ENCODE measurements around the gene GCK. TPM values are rescaled to one million over a fixed set of nuclear protein-coding genes. Genes with fewer than 3 reads are reported as not detected.

Gene GCK
- total and polyA plus RNA-seq, 4 donors: 0.09 to 12.7 (median 0.44) TPM

DNA sequence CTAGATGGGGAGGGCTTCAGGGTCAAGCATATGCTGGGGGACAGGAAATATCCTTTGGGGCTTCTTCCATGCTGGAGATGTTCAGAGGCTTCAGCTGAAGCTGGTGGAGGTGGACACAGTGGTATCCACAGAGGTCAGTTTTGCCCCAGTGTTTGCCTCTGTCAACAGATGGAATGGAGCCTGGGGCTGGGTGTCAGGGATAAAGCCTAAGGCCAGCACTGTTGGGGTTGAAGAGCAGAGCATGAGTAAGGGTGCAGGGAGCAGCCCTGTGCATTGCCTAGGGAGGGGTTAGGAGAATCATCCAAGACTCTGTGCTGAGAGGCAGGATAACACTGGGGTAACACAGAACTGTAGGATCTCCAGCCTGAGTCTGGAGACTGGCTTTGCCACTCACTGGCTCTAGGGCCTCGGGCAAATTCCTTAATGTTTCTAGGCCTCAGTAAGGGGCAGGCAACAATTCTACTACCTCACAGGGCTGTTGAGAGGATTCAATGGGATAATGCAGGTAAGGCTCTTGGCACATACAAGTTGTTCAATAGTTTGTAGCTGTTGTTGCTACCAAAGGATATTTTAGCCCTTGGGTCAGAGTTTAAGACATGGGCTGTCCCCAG is 26.3 kb downstream of the GCK start:
- H3K9me3 ChIP-seq (ENCODE audit: control insufficient read depth in 4 of 4, low read length in 3 of 4): no peaks in the 10 kb centered on the region
- no peak for TF ChIP-seq JUND (IDR thresholded peaks at IDR 0.05)
- TF ChIP-seq, protein P1, sequence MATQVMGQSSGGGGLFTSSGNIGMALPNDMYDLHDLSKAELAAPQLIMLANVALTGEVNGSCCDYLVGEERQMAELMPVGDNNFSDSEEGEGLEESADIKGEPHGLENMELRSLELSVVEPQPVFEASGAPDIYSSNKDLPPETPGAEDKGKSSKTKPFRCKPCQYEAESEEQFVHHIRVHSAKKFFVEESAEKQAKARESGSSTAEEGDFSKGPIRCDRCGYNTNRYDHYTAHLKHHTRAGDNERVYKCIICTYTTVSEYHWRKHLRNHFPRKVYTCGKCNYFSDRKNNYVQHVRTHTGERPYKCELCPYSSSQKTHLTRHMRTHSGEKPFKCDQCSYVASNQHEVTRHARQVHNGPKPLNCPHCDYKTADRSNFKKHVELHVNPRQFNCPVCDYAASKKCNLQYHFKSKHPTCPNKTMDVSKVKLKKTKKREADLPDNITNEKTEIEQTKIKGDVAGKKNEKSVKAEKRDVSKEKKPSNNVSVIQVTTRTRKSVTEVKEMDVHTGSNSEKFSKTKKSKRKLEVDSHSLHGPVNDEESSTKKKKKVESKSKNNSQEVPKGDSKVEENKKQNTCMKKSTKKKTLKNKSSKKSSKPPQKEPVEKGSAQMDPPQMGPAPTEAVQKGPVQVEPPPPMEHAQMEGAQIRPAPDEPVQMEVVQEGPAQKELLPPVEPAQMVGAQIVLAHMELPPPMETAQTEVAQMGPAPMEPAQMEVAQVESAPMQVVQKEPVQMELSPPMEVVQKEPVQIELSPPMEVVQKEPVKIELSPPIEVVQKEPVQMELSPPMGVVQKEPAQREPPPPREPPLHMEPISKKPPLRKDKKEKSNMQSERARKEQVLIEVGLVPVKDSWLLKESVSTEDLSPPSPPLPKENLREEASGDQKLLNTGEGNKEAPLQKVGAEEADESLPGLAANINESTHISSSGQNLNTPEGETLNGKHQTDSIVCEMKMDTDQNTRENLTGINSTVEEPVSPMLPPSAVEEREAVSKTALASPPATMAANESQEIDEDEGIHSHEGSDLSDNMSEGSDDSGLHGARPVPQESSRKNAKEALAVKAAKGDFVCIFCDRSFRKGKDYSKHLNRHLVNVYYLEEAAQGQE (IDR thresholded peaks at IDR 0.05): no peak
- TF ChIP-seq TAF1 (conservative IDR thresholded peaks at IDR 0.05): no peak
- TF ChIP-seq FOXA1 (IDR thresholded peaks at IDR 0.05): peak; percentile 60
- no peak for TF ChIP-seq NR2F2 (IDR thresholded peaks at IDR 0.05)
- TF ChIP-seq GABPA (IDR thresholded peaks at IDR 0.05 in 1 of 2, conservative IDR thresholded peaks at IDR 0.05 in 1 of 2): no peak
- TF ChIP-seq, protein P2, sequence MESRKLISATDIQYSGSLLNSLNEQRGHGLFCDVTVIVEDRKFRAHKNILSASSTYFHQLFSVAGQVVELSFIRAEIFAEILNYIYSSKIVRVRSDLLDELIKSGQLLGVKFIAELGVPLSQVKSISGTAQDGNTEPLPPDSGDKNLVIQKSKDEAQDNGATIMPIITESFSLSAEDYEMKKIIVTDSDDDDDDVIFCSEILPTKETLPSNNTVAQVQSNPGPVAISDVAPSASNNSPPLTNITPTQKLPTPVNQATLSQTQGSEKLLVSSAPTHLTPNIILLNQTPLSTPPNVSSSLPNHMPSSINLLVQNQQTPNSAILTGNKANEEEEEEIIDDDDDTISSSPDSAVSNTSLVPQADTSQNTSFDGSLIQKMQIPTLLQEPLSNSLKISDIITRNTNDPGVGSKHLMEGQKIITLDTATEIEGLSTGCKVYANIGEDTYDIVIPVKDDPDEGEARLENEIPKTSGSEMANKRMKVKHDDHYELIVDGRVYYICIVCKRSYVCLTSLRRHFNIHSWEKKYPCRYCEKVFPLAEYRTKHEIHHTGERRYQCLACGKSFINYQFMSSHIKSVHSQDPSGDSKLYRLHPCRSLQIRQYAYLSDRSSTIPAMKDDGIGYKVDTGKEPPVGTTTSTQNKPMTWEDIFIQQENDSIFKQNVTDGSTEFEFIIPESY (IDR thresholded peaks at IDR 0.05): no peak
- TF ChIP-seq, protein P3, sequence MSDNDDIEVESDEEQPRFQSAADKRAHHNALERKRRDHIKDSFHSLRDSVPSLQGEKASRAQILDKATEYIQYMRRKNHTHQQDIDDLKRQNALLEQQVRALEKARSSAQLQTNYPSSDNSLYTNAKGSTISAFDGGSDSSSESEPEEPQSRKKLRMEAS (IDR thresholded peaks at IDR 0.05): no peak
- TF ChIP-seq SP1 (IDR thresholded peaks at IDR 0.05): no peak
- TF ChIP-seq HNF4G (IDR thresholded peaks at IDR 0.05): no peak
- peak; percentile 37 for TF ChIP-seq FOXA2 (IDR thresholded peaks at IDR 0.05)
- TF ChIP-seq RAD21 (IDR thresholded peaks at IDR 0.05): no peak
- TF ChIP-seq HNF4A (conservative IDR thresholded peaks at IDR 0.05): peak in 1 of 2 donors; percentile 63
- TF ChIP-seq YY1 (IDR thresholded peaks at IDR 0.05): no peak
- TF ChIP-seq, protein P4, sequence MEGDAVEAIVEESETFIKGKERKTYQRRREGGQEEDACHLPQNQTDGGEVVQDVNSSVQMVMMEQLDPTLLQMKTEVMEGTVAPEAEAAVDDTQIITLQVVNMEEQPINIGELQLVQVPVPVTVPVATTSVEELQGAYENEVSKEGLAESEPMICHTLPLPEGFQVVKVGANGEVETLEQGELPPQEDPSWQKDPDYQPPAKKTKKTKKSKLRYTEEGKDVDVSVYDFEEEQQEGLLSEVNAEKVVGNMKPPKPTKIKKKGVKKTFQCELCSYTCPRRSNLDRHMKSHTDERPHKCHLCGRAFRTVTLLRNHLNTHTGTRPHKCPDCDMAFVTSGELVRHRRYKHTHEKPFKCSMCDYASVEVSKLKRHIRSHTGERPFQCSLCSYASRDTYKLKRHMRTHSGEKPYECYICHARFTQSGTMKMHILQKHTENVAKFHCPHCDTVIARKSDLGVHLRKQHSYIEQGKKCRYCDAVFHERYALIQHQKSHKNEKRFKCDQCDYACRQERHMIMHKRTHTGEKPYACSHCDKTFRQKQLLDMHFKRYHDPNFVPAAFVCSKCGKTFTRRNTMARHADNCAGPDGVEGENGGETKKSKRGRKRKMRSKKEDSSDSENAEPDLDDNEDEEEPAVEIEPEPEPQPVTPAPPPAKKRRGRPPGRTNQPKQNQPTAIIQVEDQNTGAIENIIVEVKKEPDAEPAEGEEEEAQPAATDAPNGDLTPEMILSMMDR (IDR thresholded peaks at IDR 0.05; ENCODE audit: low read depth, low read length, missing input control): no peak
- no peak overlapping the region for H3K4me3 ChIP-seq (ENCODE audit: low read depth in 1 of 3, low read length in 3 of 3)
- H3K27ac ChIP-seq (ENCODE audit: low read depth in 1 of 2, low read length in 2 of 2): peak overlapping the region in 1 of 2 donors; percentile 35
- peaks cover 25 to 60% (median 54%) of the 10 kb centered on the region in 4 donors for H3K4me1 ChIP-seq (ENCODE audit: control insufficient read depth in 4 of 4, insufficient read depth in 4 of 4, low read length in 3 of 4)
- 89% methylated on average over 1 of the region's 1 CpG for WGBS
- no peaks in the 10 kb centered on the region for H3K27me3 ChIP-seq (ENCODE audit: control insufficient read depth in 4 of 4, insufficient read depth in 4 of 4, low read length in 3 of 4)
- DNase-seq (ENCODE audit: low spot score): no peak
- no peaks in the 10 kb centered on the region for H3K36me3 ChIP-seq (ENCODE audit: control insufficient read depth in 4 of 4, insufficient read depth in 3 of 4, low read depth in 1 of 4, low read length in 3 of 4)
- no peak overlapping the region for H3K9ac ChIP-seq (ENCODE audit: low read depth in 1 of 2, low read length in 2 of 2)

DNA sequence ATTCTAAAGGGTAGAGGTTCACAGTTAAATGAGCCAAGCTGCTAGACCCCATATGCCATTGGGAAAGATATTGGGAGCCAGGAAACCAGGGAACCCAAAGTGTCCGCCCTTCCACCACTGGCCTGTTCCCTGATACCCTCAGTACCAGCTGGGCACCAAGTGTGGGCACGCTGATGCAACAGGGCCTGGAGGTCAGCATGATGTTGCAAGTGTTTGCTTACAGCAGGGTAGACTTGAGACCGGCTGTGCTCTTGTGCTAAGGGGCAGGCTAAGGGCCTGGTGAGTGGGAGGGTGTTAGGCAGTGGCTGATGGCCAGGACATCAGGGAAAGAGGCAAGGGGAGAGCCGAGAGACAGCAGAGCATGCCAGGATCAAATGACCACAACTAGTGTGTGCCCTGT is 27.1 kb downstream of the GCK start:
- Histone ChIP-seq H3K9ac (ENCODE audit: low read depth in 1 of 2, low read length in 2 of 2) (no peak overlapping the region), H3K4me1 (ENCODE audit: control insufficient read depth in 4 of 4, insufficient read depth in 4 of 4, low read length in 3 of 4) (peaks cover 25 to 67% (median 61%) of the 10 kb centered on the region in 4 donors), H3K27me3 (ENCODE audit: control insufficient read depth in 4 of 4, insufficient read depth in 4 of 4, low read length in 3 of 4) (no peaks in the 10 kb centered on the region), H3K4me3 (ENCODE audit: low read depth in 1 of 3, low read length in 3 of 3) (no peak overlapping the region), H3K27ac (ENCODE audit: low read depth in 1 of 2, low read length in 2 of 2) (peak overlapping the region in 1 of 2 donors; percentile 35), H3K9me3 (ENCODE audit: control insufficient read depth in 4 of 4, low read length in 3 of 4) (no peaks in the 10 kb centered on the region), H3K36me3 (ENCODE audit: control insufficient read depth in 4 of 4, insufficient read depth in 3 of 4, low read depth in 1 of 4, low read length in 3 of 4) (no peaks in the 10 kb centered on the region)
- DNase-seq (ENCODE audit: low spot score): no peak
- WGBS: 34% methylated on average over 4 of the region's 4 CpGs
- TF ChIP-seq EGR1 (IDR thresholded peaks at IDR 0.05; ENCODE audit: low read depth in 2 of 2) (peak; percentile 72 to 81), NR2F2 (IDR thresholded peaks at IDR 0.05) (peak; percentile 99), RXRA (IDR thresholded peaks at IDR 0.05) (peak; percentile 97 to 99), SP1 (IDR thresholded peaks at IDR 0.05) (peak; percentile 96), RAD21 (IDR thresholded peaks at IDR 0.05) (peak; percentile 49 to 64), FOXA1 (IDR thresholded peaks at IDR 0.05) (peak; percentile 88), GABPA (IDR thresholded peaks at IDR 0.05 in 1 of 2, conservative IDR thresholded peaks at IDR 0.05 in 1 of 2) (peak in 1 of 2 donors; percentile 73), TAF1 (conservative IDR thresholded peaks at IDR 0.05) (no peak), YY1 (IDR thresholded peaks at IDR 0.05) (peak; percentile 78), FOXA2 (IDR thresholded peaks at IDR 0.05) (peak; percentile 88), HNF4G (IDR thresholded peaks at IDR 0.05) (peak; percentile 90), JUND (IDR thresholded peaks at IDR 0.05) (peak; percentile 83 to 93)
- TF ChIP-seq, protein P2 (IDR thresholded peaks at IDR 0.05): peak; percentile 84
- TF ChIP-seq, protein P3 (IDR thresholded peaks at IDR 0.05): peak; percentile 94
